Spinal cord (tissue), 10 donors: Measurements from ENCODE around the gene SMYD3. TPM values are rescaled to one million over a fixed set of nuclear protein-coding genes. Genes with fewer than 3 reads are reported as not detected.
"Not testable (repeated sequence)": the region's sequence is repeated elsewhere in the genome, so short reads cannot be mapped to it uniquely, and the experiment has no call there.

Source experiments
- DNase-seq, 6 donors: peaks; one replicate each; pipeline versions ENCODE4 v3.0.0 to v3.0.0-alpha.2; 2013 to 2015; ENCODE audit warnings: low spot score in 6 of 6, low read depth in 4 of 6
- H3K27ac ChIP-seq: one replicate; pipeline ENCODE4 v1.5.1; 2013; ENCODE audit warnings: low read depth, low read length, control low read depth
- H3K27me3 ChIP-seq: one replicate; pipeline ENCODE4 v1.6.1; 2013; ENCODE audit warnings: low read length; ENCODE audit not compliant: control insufficient read depth, insufficient read depth
- H3K36me3 ChIP-seq: one replicate; pipeline ENCODE4 v1.6.1; 2013; ENCODE audit warnings: low read length; ENCODE audit not compliant: control insufficient read depth, insufficient read depth
- H3K4me1 ChIP-seq: one replicate; pipeline ENCODE4 v1.6.1; 2013; ENCODE audit warnings: low read length; ENCODE audit not compliant: control insufficient read depth, insufficient read depth
- H3K4me3 ChIP-seq: one replicate; pipeline ENCODE4 v1.5.1; 2013; ENCODE audit warnings: low read depth, low read length, control low read depth
- H3K9me3 ChIP-seq: one replicate; pipeline ENCODE4 v1.6.1; 2013; ENCODE audit warnings: low read length; ENCODE audit not compliant: control insufficient read depth, insufficient read depth
- WGBS: methylation state at CpG from one replicate; pipeline ENCODE4 v1.1.5; 2013; ENCODE audit warnings: missing lambda C conversion rate; ENCODE audit not compliant: insufficient coverage; 5-methylcytosine and 5-hydroxymethylcytosine counted together
- polyA plus RNA-seq, 2 donors: library from polyadenylated mRNA; unstranded; fragments of 120-200 nt; gene quantifications; one replicate each; pipeline ENCODE4 v1.2.1, GENCODE V29; 2013; ENCODE audit not compliant: insufficient read length in 2 of 2
- total RNA-seq, 2 donors: library from RNA; depleted of rRNA in 1 of 2; stranded (reverse); fragments of 120-200 nt in 1 of 2; fragments of >200 nt in 1 of 2; gene quantifications; one replicate each; pipeline versions ENCODE4 v1.2.3 to v1.2.4, GENCODE V29; 2013 to 2014
- donor health status: healthy.

Gene SMYD3
- total and polyA plus RNA-seq, 4 donors, result 37.5 to 54.4 (median 49.4) TPM

GRCh38 chr1:245978915-245979314 lies 528.2 kb downstream of the SMYD3 start:
- Histone ChIP-seq H3K4me1 (no peaks in the 10 kb centered on the region), H3K27ac (no peak overlapping the region), H3K36me3 (no peaks in the 10 kb centered on the region), H3K9me3 (no peaks in the 10 kb centered on the region), H3K27me3 (no peaks in the 10 kb centered on the region), H3K4me3 (no peak overlapping the region)
- DNase-seq, result no peak
- no CpG with 5 or more reads among the region's 3 CpGs for WGBS

GRCh38 chr1:245972476-245972875 lies 534.6 kb downstream of the SMYD3 start:
- Histone ChIP-seq H3K27ac (no peak overlapping the region), H3K4me1 (no peaks in the 10 kb centered on the region), H3K27me3 (no peaks in the 10 kb centered on the region), H3K9me3 (peaks cover 2% of the 10 kb centered on the region), H3K4me3 (no peak overlapping the region), H3K36me3 (no peaks in the 10 kb centered on the region)
- DNase-seq, result no peak
- WGBS, result 93% methylated on average over 2 of the region's 5 CpGs

- 100% methylated on average over 2 of the region's 2 CpGs for WGBS
- H3K9me3 ChIP-seq, result peaks cover 2% of the 10 kb centered on the region
- H3K4me3 ChIP-seq, result no peak overlapping the region
- H3K36me3 ChIP-seq, result no peaks in the 10 kb centered on the region
- H3K4me1 ChIP-seq, result no peaks in the 10 kb centered on the region
- H3K27ac ChIP-seq, result no peak overlapping the region
- no peaks in the 10 kb centered on the region for H3K27me3 ChIP-seq
- DNase-seq, result no peak
Observed at GRCh38 chr1:245971711-245972085, 535.4 kb downstream of the SMYD3 start.

GRCh38 chr1:245971076-245971710 lies 535.9 kb downstream of the SMYD3 start:
- not testable (repeated sequence) for DNase-seq, H3K4me3 ChIP-seq, H3K27me3 ChIP-seq, H3K9me3 ChIP-seq, H3K4me1 ChIP-seq, H3K27ac ChIP-seq, H3K36me3 ChIP-seq
- 100% methylated on average over 4 of the region's 10 CpGs for WGBS

GRCh38 chr1:245969283-245969682 lies 537.8 kb downstream of the SMYD3 start:
- Histone ChIP-seq H3K27me3 (no peaks in the 10 kb centered on the region), H3K4me3 (no peak overlapping the region), H3K9me3 (peaks cover 2% of the 10 kb centered on the region), H3K36me3 (no peaks in the 10 kb centered on the region), H3K4me1 (no peaks in the 10 kb centered on the region), H3K27ac (no peak overlapping the region)
- DNase-seq, result peak in 2 of 6 donors; percentile 40 to 44
- 33% methylated on average over 1 of the region's 3 CpGs for WGBS

- Histone ChIP-seq H3K27me3 (no peaks in the 10 kb centered on the region), H3K36me3 (no peaks in the 10 kb centered on the region), H3K4me3 (no peak overlapping the region), H3K9me3 (peaks cover 2% of the 10 kb centered on the region), H3K4me1 (no peaks in the 10 kb centered on the region), H3K27ac (no peak overlapping the region)
- 64% methylated on average over 5 of the region's 6 CpGs for WGBS
- no peak for DNase-seq
Observed at GRCh38 chr1:245968775-245969174, 538.3 kb downstream of the SMYD3 start.

- no peak for DNase-seq
- Histone ChIP-seq H3K4me1 (no peaks in the 10 kb centered on the region), H3K27ac (no peak overlapping the region), H3K4me3 (no peak overlapping the region), H3K27me3 (no peaks in the 10 kb centered on the region), H3K36me3 (no peaks in the 10 kb centered on the region), H3K9me3 (no peaks in the 10 kb centered on the region)
- 90% methylated on average over 2 of the region's 3 CpGs for WGBS
Observed at GRCh38 chr1:245965398-245965797, 541.7 kb downstream of the SMYD3 start.

- no peak overlapping the region for H3K4me3 ChIP-seq
- no peak for DNase-seq
- WGBS, result 94% methylated on average over 2 of the region's 2 CpGs
- H3K27me3 ChIP-seq, result no peaks in the 10 kb centered on the region
- H3K9me3 ChIP-seq, result no peaks in the 10 kb centered on the region
- no peak overlapping the region for H3K27ac ChIP-seq
- no peaks in the 10 kb centered on the region for H3K4me1 ChIP-seq
- no peaks in the 10 kb centered on the region for H3K36me3 ChIP-seq
Observed at GRCh38 chr1:245963649-245964048, 543.4 kb downstream of the SMYD3 start.

- WGBS, result no CpG with 5 or more reads among the region's 8 CpGs
- no peak for DNase-seq
- no peaks in the 10 kb centered on the region for H3K27me3 ChIP-seq
- no peaks in the 10 kb centered on the region for H3K9me3 ChIP-seq
- H3K27ac ChIP-seq, result no peak overlapping the region
- H3K4me3 ChIP-seq, result no peak overlapping the region
- no peaks in the 10 kb centered on the region for H3K4me1 ChIP-seq
- H3K36me3 ChIP-seq, result no peaks in the 10 kb centered on the region
Observed at GRCh38 chr1:245962453-245962852, 544.6 kb downstream of the SMYD3 start.

- no peaks in the 10 kb centered on the region for H3K9me3 ChIP-seq
- WGBS, result no CpG with 5 or more reads among the region's 3 CpGs
- DNase-seq, result no peak
Observed at GRCh38 chr1:245961137-245961540, 545.9 kb downstream of the SMYD3 start.

More at GRCh38 chr1:245961137-245961540, 545.9 kb downstream of the SMYD3 start:
- H3K27ac ChIP-seq, result no peak overlapping the region
- no peaks in the 10 kb centered on the region for H3K27me3 ChIP-seq
- H3K4me3 ChIP-seq, result no peak overlapping the region
- no peaks in the 10 kb centered on the region for H3K4me1 ChIP-seq
- no peaks in the 10 kb centered on the region for H3K36me3 ChIP-seq
